HL-60 (cell line): ENCODE data around the gene FBLIM1.

ENCODE experiments used
- DNase-seq, 2 experiments: peaks; one replicate each; pipeline ENCODE4 v3.0.0-alpha.2; 2010 to 2020; ENCODE audit warnings: low read depth in 1 of 2, low spot score in 1 of 2
- H3K27ac ChIP-seq: fragments of 250-450 bp; sonication (Bioruptor Pico); replicated peaks from 2 replicates; pipeline ENCODE4 v1.5.1; 2020; ENCODE audit warnings: mild to moderate bottlenecking, moderate library complexity
- H3K27me3 ChIP-seq: fragments of 250-450 bp; sonication (Bioruptor Pico); 2 replicates; pipeline ENCODE4 v1.5.1; 2021; ENCODE audit warnings: mild to moderate bottlenecking, moderate library complexity; ENCODE audit not compliant: insufficient read depth, poor library complexity, severe bottlenecking
- H3K4me3 ChIP-seq: replicated peaks from 2 replicates; pipeline ENCODE4 v1.5.1; 2011; ENCODE audit warnings: mild to moderate bottlenecking, control low read depth, low read length; ENCODE audit not compliant: insufficient read depth
- GABPA ChIP-seq: IDR thresholded peaks from 2 replicates; pipeline ENCODE4 v1.6.1; 2012; ENCODE audit warnings: low read depth
- POLR2AphosphoS5 ChIP-seq: IDR thresholded peaks from 2 replicates; pipeline ENCODE4 v1.6.1; 2012; ENCODE audit warnings: low read depth
- REST ChIP-seq: IDR thresholded peaks from 2 replicates; pipeline ENCODE4 v1.6.1; 2012; ENCODE audit warnings: low read depth; ENCODE audit not compliant: insufficient replicate concordance
- SPI1 ChIP-seq: IDR thresholded peaks from 2 replicates; pipeline ENCODE4 v1.6.1; 2012; ENCODE audit warnings: low read depth, mild to moderate bottlenecking, borderline replicate concordance
- TF ChIP-seq, protein P1 (sequence below): IDR thresholded peaks from one replicate; pipeline ENCODE4 v1.5.1; 2011; ENCODE audit warnings: low read length, control low read depth, inconsistent platforms; ENCODE audit not compliant: insufficient read depth

FBLIM1 gene

GRCh38 chr1:15758953-15759661, 512 bp downstream of the FBLIM1 start:
- DNase-seq = no peak
- Histone ChIP-seq H3K27me3 (peaks cover 43% of the 10 kb centered on the region), H3K4me3 (no peak overlapping the region), H3K27ac (no peak overlapping the region)
- TF ChIP-seq POLR2AphosphoS5 (no peak), REST (no peak), SPI1 (no peak), GABPA (no peak)
- TF ChIP-seq, protein P1, sequence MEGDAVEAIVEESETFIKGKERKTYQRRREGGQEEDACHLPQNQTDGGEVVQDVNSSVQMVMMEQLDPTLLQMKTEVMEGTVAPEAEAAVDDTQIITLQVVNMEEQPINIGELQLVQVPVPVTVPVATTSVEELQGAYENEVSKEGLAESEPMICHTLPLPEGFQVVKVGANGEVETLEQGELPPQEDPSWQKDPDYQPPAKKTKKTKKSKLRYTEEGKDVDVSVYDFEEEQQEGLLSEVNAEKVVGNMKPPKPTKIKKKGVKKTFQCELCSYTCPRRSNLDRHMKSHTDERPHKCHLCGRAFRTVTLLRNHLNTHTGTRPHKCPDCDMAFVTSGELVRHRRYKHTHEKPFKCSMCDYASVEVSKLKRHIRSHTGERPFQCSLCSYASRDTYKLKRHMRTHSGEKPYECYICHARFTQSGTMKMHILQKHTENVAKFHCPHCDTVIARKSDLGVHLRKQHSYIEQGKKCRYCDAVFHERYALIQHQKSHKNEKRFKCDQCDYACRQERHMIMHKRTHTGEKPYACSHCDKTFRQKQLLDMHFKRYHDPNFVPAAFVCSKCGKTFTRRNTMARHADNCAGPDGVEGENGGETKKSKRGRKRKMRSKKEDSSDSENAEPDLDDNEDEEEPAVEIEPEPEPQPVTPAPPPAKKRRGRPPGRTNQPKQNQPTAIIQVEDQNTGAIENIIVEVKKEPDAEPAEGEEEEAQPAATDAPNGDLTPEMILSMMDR = no peak

- Histone ChIP-seq H3K27me3 (peaks cover 49% of the 10 kb centered on the region), H3K4me3 (no peak overlapping the region), H3K27ac (no peak overlapping the region)
- no peak for DNase-seq
- TF ChIP-seq, protein P1 = no peak
- no peak for TF ChIP-seq SPI1
- no peak for TF ChIP-seq GABPA
- TF ChIP-seq REST = no peak
- no peak for TF ChIP-seq POLR2AphosphoS5
These were observed 2.1 kb downstream of the FBLIM1 start for GRCh38 chr1:15760520-15761211.

- Histone ChIP-seq H3K27me3 (peaks cover 44% of the 10 kb centered on the region), H3K27ac (no peak overlapping the region), H3K4me3 (no peak overlapping the region)
- no peak for DNase-seq
- no peak for TF ChIP-seq SPI1
- TF ChIP-seq, protein P1 = no peak
- no peak for TF ChIP-seq GABPA
- no peak for TF ChIP-seq POLR2AphosphoS5
- no peak for TF ChIP-seq REST
These were observed 3.0 kb downstream of the FBLIM1 start for GRCh38 chr1:15761366-15762128.
